KMS-11 (cell line): ENCODE measurements around the gene DDN.

Experiments
- H2AFZ ChIP-seq: fragments of 200-600 bp; sonication (generic); 2 replicates; pipeline ENCODE4 v1.6.1; 2016; ENCODE audit warnings: antibody characterized with exemption, mixed run types, low read depth
- H3K27ac ChIP-seq: fragments of 200-600 bp; sonication (generic); 2 replicates; pipeline ENCODE4 v1.6.1; 2016; ENCODE audit warnings: mild to moderate bottlenecking, mixed run types
- H3K27me3 ChIP-seq: fragments of 200-600 bp; sonication (generic); 2 replicates; pipeline ENCODE4 v1.6.1; 2017; ENCODE audit warnings: mild to moderate bottlenecking, low read depth, mixed run types, moderate library complexity; ENCODE audit not compliant: insufficient read depth
- H3K36me3 ChIP-seq: fragments of 200-600 bp; sonication (generic); 2 replicates; pipeline ENCODE4 v1.6.1; 2017; ENCODE audit warnings: mild to moderate bottlenecking, mixed run types; ENCODE audit not compliant: insufficient read depth
- H3K4me1 ChIP-seq: fragments of 200-600 bp; sonication (generic); 2 replicates; pipeline ENCODE4 v1.6.1; 2016; ENCODE audit warnings: mild to moderate bottlenecking, low read depth, mixed run types; ENCODE audit not compliant: poor library complexity, severe bottlenecking
- H3K4me2 ChIP-seq: fragments of 200-600 bp; sonication (generic); 2 replicates; pipeline ENCODE4 v1.7.0; 2016; ENCODE audit warnings: mild to moderate bottlenecking, mixed run types
- H3K4me3 ChIP-seq: fragments of 200-600 bp; sonication (generic); IDR thresholded peaks from 2 replicates; pipeline ENCODE4 v1.6.1; 2017; ENCODE audit warnings: low read depth, low read length, mixed read lengths; ENCODE audit not compliant: insufficient read depth
- H3K79me2 ChIP-seq: fragments of 200-600 bp; sonication (generic); 2 replicates; pipeline ENCODE4 v1.6.1; 2016; ENCODE audit warnings: low read depth, mixed run types; ENCODE audit not compliant: insufficient read depth
- H3K9ac ChIP-seq: fragments of 200-600 bp; sonication (generic); 2 replicates; pipeline ENCODE4 v1.6.1; 2016; ENCODE audit warnings: mild to moderate bottlenecking, mixed run types
- H4K20me1 ChIP-seq: fragments of 200-600 bp; sonication (generic); 2 replicates; pipeline ENCODE4 v1.6.1; 2016; ENCODE audit warnings: mild to moderate bottlenecking, mixed run types; ENCODE audit not compliant: insufficient read depth
- TF ChIP-seq, protein P1 (sequence below): fragments of 200-600 bp; sonication (generic); conservative IDR thresholded peaks from 2 replicates; pipeline ENCODE4 v1.6.1; 2017; ENCODE audit warnings: low read depth, mild to moderate bottlenecking, antibody characterized with exemption, low read length, moderate library complexity, mixed read lengths

DDN gene

DNA sequence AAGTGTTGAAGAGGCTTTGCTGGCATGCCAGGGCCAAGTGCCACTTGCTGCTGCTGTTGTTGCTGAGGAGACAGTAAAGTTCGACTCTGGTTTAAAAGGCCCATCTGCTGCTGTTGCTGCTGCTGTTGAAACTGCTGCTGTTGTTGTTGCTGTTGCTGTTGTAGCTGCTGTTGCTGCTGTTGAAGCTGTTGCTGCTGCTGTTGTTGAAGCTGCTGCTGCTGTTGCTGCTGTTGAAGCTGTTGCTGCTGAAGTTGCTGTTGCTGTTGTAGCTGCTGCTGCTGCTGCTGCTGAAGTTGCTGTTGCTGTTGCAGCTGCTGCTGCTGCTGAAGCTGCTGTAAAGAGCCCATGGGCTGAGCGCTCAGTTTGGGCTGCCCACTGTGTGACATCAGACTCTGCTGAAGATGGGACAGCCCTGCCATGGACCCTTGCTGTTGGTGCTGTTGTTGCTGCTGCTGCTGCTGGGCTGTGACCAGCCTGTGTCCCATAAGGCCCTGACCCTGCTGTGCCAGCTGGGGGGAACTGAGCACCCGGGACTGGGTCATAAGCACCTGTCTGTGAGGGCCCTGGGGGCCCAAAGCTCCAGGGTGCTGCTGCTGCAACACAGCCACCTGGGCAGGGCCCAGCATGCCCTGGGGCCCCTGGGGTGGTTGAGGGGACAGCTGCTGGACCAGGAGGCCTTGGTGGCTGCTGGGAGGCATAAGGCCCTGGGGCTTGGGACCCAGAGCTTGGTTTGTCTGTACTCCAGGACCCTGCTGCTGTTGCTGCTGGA is 33.7 kb upstream of the DDN start:
- Histone ChIP-seq H3K36me3 (peaks cover 7% of the 10 kb centered on the region; the same call in 1 of the 2 replicates), H4K20me1 (no peaks in the 10 kb centered on the region)

DNA sequence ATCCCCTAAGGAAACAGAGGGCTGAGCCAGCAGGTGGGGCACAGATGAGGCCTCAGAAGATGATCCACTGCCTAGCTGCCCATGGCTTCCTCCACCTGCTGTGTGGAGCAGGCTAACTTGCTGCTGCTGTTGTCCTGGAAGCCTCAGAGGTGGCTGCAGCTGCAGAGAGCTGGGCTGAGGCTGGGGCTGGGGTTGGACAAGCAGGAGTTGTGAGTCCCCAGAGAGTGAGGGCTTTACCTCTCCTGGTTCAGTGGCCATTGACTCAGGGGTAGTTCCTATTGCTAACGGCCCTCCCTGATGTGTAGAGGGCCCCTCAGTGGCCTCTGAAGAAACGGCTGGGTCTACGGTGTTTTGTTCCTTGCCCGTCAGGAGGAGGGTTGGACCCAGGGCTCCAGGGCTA is 33.1 kb upstream of the DDN start:
- H3K79me2 ChIP-seq = no peaks in the 10 kb centered on the region
- TF ChIP-seq, protein P1, sequence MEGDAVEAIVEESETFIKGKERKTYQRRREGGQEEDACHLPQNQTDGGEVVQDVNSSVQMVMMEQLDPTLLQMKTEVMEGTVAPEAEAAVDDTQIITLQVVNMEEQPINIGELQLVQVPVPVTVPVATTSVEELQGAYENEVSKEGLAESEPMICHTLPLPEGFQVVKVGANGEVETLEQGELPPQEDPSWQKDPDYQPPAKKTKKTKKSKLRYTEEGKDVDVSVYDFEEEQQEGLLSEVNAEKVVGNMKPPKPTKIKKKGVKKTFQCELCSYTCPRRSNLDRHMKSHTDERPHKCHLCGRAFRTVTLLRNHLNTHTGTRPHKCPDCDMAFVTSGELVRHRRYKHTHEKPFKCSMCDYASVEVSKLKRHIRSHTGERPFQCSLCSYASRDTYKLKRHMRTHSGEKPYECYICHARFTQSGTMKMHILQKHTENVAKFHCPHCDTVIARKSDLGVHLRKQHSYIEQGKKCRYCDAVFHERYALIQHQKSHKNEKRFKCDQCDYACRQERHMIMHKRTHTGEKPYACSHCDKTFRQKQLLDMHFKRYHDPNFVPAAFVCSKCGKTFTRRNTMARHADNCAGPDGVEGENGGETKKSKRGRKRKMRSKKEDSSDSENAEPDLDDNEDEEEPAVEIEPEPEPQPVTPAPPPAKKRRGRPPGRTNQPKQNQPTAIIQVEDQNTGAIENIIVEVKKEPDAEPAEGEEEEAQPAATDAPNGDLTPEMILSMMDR = no peak
- H2AFZ ChIP-seq = no peak overlapping the region
- peaks cover 12% of the 10 kb centered on the region; the same call in 1 of the 2 replicates for H3K36me3 ChIP-seq
- H3K27me3 ChIP-seq = no peaks in the 10 kb centered on the region
- H3K4me3 ChIP-seq = no peak overlapping the region
- H3K27ac ChIP-seq = no peak overlapping the region
- H4K20me1 ChIP-seq = no peaks in the 10 kb centered on the region
- no peaks in the 10 kb centered on the region for H3K4me1 ChIP-seq
- H3K9ac ChIP-seq = no peak overlapping the region
- H3K4me2 ChIP-seq = no peak overlapping the region

More for the DNA sequence above, 33.7 kb upstream of the DDN start:
- Histone ChIP-seq H3K27ac (no peak overlapping the region; the same call in 1 of the 2 replicates), H3K4me3 (no peak overlapping the region), H2AFZ (no peak overlapping the region), H3K4me2 (no peak overlapping the region), H3K27me3 (no peaks in the 10 kb centered on the region), H3K9ac (no peak overlapping the region), H3K4me1 (no peaks in the 10 kb centered on the region), H3K79me2 (no peaks in the 10 kb centered on the region)
- TF ChIP-seq, protein P1 = no peak

DNA sequence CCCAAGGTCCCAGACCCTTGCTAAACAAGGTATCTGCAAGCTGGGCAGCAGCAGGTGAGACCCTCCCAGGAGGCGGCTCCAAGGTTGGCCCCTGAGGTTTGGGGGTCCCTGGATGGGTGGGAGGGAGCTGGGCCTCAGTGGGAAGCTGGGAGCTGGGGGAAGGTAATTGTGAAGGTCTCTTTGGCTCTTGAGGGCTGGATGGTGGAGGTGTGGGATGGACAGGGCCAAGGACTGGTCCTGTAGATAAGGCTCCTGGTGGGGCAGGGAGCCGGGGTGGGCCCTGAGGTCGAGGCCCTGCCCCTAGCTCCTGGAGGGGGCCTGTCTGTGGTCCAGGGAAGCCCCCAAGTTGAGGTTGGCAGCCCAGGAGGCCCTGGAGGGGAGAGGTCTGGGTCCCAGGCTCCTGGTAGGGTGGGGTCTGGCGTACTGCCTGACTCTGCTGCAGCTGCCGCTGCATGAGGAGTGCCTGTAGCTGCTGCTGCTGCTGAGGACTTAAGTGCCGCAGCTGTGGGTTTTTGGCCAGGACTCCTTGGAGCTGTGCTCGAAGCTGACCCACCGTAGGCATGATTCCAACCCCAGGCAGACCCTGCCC is 32.5 kb upstream of the DDN start:
- Histone ChIP-seq H3K4me2 (no peak overlapping the region), H2AFZ (no peak overlapping the region), H3K4me3 (no peak overlapping the region), H3K27ac (no peak overlapping the region), H3K9ac (no peak overlapping the region), H3K27me3 (no peaks in the 10 kb centered on the region), H3K4me1 (no peaks in the 10 kb centered on the region), H3K36me3 (peaks cover 13% of the 10 kb centered on the region; the same call in 1 of the 2 replicates), H3K79me2 (no peaks in the 10 kb centered on the region), H4K20me1 (no peaks in the 10 kb centered on the region)
- TF ChIP-seq, protein P1 = no peak

DNA sequence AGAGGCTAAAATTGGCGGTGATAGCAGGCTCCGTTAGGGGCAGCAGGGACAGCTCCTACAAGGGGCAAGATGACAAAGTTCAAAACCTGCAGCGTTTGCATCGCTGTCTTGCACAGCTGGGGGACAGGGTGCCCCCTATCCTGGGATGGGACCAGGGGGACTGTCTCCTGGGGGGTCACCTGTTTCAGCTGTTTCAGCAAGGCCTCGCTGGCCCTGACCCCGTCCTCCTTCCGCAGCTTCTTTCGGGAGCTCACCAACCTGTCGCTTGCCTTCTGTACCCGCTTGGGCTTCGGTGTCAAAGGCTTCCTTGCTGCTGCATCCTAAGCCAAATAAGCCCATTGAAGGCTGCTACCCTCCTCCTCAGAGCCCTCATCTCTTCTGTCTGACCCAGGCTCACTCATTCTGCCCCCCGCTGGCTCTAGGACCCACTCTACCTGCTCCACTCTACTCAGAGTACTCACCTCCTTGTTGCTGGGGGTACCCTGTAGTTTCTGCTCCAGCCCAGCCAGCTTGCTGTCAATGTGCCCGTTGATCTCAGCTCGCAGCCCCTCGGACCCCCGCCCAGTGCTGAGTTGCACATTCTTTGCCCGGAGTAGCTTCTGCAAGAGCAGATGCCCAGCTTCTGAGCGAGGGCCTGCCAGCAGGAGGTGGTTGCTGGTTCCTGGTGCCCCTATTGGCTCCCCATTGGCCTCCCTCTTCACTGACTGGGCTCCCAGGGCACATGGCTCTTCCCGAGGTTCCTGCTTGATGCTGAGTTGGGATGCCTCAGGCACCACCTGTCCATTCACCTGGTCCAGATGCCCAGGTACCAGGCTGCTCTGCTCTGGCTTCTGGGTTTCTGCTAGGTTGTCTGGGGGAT is 31.8 kb upstream of the DDN start:
- H3K36me3 ChIP-seq = peaks cover 13% of the 10 kb centered on the region; the same call in 1 of the 2 replicates
- TF ChIP-seq, protein P1 = no peak
- no peak overlapping the region for H3K4me2 ChIP-seq
- H3K9ac ChIP-seq = no peak overlapping the region
- H3K27me3 ChIP-seq = no peaks in the 10 kb centered on the region
- no peak overlapping the region for H2AFZ ChIP-seq
- no peak overlapping the region for H3K27ac ChIP-seq
- no peak overlapping the region for H3K4me3 ChIP-seq
- H3K4me1 ChIP-seq = no peaks in the 10 kb centered on the region
- H4K20me1 ChIP-seq = no peaks in the 10 kb centered on the region
- no peaks in the 10 kb centered on the region for H3K79me2 ChIP-seq
